Cardiac fibroblast (primary cell): ENCODE measurements around the gene PLXDC2.

Experiments used
- DNase-seq, 2 donors: peaks; one replicate each; pipeline versions ENCODE4 v3.0.0 to v3.0.0-alpha.2; 2010; ENCODE audit warnings: low read depth in 2 of 2
- H3K4me3 ChIP-seq, 2 donors: replicated peaks in 1 of 2; 1 replicate in 1 of 2; 2 replicates in 1 of 2; pipeline ENCODE4 v1.5.1; 2011; ENCODE audit warnings: low read depth in 2 of 2, low read length in 2 of 2, mild to moderate bottlenecking in 2 of 2, moderate library complexity in 1 of 2
- TF ChIP-seq, protein P1 (sequence below): IDR thresholded peaks from one replicate; pipeline ENCODE4 v1.5.1; 2011; ENCODE audit warnings: low read depth, mild to moderate bottlenecking, low read length, inconsistent platforms

Gene PLXDC2

DNA sequence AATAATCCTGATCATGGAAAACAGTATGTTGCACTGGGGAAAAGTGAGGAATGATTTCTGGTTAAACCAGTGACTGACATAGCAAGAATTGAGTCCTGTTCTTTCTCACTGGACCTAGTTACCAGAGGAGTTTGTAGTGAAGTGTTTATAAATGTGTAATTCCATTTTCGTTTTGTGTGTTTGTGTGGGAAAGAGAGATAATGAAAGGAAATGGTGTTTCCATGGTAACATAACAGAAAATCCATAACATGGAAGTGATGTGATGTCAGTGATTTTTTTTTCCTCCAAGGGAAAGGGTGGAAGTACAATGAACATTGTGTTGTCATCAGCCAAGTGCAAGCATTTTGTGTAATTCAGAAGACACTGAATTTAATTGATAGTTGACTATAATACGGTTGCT lies 283.9 kb downstream of the PLXDC2 start:
- TF ChIP-seq, protein P1, sequence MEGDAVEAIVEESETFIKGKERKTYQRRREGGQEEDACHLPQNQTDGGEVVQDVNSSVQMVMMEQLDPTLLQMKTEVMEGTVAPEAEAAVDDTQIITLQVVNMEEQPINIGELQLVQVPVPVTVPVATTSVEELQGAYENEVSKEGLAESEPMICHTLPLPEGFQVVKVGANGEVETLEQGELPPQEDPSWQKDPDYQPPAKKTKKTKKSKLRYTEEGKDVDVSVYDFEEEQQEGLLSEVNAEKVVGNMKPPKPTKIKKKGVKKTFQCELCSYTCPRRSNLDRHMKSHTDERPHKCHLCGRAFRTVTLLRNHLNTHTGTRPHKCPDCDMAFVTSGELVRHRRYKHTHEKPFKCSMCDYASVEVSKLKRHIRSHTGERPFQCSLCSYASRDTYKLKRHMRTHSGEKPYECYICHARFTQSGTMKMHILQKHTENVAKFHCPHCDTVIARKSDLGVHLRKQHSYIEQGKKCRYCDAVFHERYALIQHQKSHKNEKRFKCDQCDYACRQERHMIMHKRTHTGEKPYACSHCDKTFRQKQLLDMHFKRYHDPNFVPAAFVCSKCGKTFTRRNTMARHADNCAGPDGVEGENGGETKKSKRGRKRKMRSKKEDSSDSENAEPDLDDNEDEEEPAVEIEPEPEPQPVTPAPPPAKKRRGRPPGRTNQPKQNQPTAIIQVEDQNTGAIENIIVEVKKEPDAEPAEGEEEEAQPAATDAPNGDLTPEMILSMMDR = no peak
- DNase-seq = peak; percentile 84 to 86
- H3K4me3 ChIP-seq = no peak overlapping the region

DNA sequence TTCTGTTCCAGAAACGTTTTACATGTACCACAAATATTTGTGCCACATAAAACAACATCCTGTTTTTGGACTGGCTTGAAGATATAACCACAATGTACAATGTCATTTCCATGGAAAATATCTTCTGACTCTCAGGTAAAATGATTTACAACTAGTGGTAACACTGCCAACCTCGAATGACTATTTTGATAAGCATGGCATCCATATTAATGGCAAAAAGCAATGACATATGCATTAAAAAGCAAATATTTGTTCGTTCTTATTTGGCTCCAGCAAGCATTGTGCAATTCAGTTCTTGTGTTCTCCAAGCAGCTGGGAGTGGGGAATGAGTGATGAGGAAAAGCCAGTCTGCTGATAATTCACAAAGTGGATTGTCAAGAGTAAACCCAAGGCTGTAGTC lies 289.0 kb downstream of the PLXDC2 start:
- H3K4me3 ChIP-seq = no peak overlapping the region
- TF ChIP-seq, protein P1 = no peak
- DNase-seq = peak; percentile 28 to 44

DNA sequence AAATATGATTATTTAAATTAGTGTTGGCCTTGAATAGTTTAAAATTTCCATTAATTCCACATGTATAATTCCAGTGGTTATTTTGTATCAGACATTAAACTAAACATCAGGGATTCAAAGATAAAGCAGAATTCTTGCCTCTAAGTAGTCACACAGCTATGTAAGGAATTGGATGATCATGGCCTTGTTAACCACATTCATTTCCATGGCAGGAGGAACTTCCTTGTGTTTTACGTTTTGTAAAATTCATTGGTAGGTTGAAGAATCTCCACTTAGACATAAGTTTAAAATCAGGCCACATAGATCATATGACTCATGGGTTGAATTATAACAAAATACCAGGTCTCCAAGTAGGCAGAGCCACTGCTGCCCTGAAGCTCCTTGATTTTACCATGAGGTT lies 289.7 kb downstream of the PLXDC2 start:
- H3K4me3 ChIP-seq = no peak overlapping the region
- peak; percentile 14 to 46 for DNase-seq
- TF ChIP-seq, protein P1 = no peak

DNA sequence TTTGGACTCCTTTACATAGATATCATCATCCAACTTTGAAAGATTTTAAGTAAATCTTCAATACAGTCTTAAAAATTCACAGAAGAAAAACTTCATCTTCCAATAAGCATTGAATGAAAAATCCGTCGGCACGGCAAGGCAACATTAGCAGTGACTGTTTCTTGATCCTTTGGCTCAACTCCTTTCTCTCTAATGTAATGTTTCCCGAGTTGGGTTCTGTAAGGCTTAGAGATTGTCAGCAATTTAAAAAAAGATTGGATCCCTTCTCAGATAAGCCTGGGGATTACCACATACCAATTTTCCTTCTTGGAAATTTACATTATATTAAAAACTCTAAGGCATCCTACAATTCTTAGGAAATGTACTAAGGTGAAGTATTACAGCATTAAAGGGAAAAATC lies 291.8 kb downstream of the PLXDC2 start:
- TF ChIP-seq, protein P1 = no peak
- no peak overlapping the region for H3K4me3 ChIP-seq
- DNase-seq = no peak

DNA sequence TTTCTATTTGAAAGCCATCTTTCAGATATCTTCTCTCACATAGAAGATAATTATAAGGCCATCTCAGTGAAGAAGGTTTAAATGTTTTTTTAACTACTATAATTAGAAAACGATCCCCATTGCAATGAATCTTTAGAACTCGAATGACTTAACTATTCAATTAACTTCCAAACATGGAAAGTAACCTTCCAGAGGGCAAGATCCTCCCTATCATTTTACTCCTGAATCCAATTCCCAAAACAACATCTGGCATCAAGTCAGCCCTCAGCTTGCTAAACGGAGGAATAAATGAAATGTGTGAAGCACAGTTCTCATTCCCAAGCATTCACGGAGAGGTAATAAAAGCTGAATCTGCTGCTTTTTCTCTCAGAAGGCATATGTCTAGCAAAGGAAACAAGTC lies 293.4 kb downstream of the PLXDC2 start:
- no peak for DNase-seq
- H3K4me3 ChIP-seq = no peak overlapping the region
- TF ChIP-seq, protein P1 = no peak

DNA sequence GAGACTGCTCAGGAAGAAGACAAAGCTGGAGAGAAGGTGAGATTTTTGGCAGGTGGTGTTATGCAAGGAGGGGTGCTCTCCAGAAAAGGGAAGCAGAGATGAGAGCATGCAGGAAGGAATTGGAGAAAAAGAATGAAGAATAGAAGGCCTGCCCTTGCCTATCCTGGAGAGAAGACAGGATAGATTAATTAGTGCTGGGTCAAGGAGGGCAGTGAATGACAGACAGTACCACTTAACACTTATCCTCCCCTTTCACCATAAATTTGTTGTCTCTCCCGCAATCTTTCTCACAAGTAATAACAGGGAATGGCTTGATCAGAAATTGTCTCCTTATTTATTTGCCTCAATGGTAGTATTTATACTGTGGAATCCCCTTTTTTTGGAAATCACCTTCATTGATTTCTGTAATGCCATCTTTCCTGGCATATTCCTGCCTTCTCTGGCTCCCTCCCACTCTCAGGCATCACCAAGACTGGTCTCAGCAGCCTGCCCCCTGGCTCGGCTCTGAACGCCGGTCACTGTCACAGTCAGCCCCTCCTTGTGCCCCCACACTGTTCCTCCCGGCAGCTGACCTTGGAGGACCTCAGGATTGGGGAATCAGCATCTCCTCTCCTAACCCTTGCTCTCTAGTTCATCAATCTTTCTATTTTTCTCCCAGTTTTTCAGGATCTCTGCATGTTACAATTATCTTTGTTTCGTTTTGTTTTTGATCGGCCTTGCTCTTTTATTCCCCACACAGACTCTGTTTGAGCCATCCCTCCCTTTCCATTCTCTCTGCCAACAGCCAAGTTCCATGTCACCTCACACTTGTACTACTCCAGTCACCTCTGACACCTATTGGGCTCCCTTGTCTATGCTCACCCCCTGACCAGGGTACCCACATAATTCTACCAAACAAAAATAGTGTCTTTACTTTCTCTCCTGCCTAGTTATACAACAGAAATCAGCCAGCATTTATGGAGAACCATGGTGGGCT lies 294.2 kb downstream of the PLXDC2 start:
- no peak for DNase-seq
- no peak overlapping the region for H3K4me3 ChIP-seq
- TF ChIP-seq, protein P1 = no peak

DNA sequence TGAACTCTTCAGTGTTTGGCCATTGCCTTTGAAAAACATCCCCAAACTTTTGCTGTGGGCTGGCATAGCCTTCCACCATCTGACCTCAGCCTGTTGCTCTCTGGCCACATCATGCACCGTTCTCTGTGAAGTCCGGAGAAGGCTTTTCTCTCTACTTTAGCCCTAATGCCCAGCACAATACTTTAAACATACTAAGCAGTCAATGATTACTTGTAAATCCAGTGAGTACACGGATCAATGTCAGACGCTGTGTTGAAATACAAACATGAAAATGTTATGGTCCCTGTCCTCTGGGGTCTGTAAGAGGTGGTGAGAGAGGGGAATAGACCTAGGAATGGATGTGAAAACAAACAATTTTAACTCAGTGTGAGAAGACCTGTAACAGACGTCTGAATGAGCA lies 297.9 kb downstream of the PLXDC2 start:
- TF ChIP-seq, protein P1 = no peak
- no peak overlapping the region for H3K4me3 ChIP-seq
- no peak for DNase-seq
